ENCODE results near the gene PNPLA8.

Gene PNPLA8

GRCh38 chr7:108434010-108434409 is 91.9 kb downstream of the PNPLA8 start:
- no peak for DNase-seq

GRCh38 chr7:108431099-108431498 is 94.8 kb downstream of the PNPLA8 start:
- no peak for DNase-seq

GRCh38 chr7:108430664-108431063 is 95.3 kb downstream of the PNPLA8 start:
- no peak for DNase-seq

- no peak for DNase-seq
These were observed 98.2 kb downstream of the PNPLA8 start for GRCh38 chr7:108427766-108428165.

- DNase-seq: no peak
These were observed 100.1 kb downstream of the PNPLA8 start for GRCh38 chr7:108425714-108426275.

- no peak for DNase-seq
These were observed 101.9 kb downstream of the PNPLA8 start for GRCh38 chr7:108424013-108424412.

- no peak for DNase-seq
These were observed 102.6 kb downstream of the PNPLA8 start for GRCh38 chr7:108423089-108423989.

- no peak for DNase-seq
These were observed 104.1 kb downstream of the PNPLA8 start for GRCh38 chr7:108421720-108422331.
